Measurements from ENCODE around the gene TEPSIN. TPM values are rescaled to one million over a fixed set of nuclear protein-coding genes. Genes with fewer than 3 reads are reported as not detected.
A peak's percentile ranks its signal among the peaks of the same experiment; 100 is the strongest.

TEPSIN gene
- total and polyA plus RNA-seq, 2 donors (not counting 1 experiment from before 2014, with no cell fraction given) = 5.6 to 11.2 TPM

GRCh38 chr17:81277421-81277820, 38.6 kb upstream of the TEPSIN start:
- peak; percentile 20 to 74 for DNase-seq (ENCODE audit: low read depth in 2 of 2)
- peaks cover 1% of the 10 kb centered on the region for H3K79me2 ChIP-seq (ENCODE audit: control insufficient read depth, insufficient read depth, low read length)

DNA sequence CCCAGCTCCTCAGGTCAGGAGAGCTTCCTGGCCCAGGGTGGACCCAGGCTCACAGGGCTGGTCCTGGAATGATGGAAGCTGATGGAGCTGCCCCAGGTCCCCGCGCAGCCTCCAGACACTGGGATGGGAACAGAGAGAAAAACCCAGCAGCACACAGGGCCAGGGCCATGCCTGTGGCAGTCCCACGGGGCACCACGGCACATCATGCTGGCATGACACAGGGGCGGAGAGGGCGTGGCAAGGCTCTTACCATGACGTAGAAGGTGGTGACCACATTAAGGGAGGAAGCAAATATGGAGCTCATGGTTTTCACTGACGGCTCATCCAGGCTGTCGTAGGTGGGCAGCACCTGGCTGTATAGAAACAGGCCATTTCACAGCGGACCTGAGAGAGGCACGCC, 37.9 kb upstream of the TEPSIN start:
- TF ChIP-seq CTCF (conservative IDR thresholded peaks at IDR 0.05 in 1 of 2, IDR thresholded peaks at IDR 0.05 in 1 of 2; ENCODE audit: low read depth in 1 of 2, low read length in 2 of 2) = no peak
- TF ChIP-seq EZH2 (IDR thresholded peaks at IDR 0.05; ENCODE audit: low read length, missing control alignments) = no peak
- Histone ChIP-seq H3K9me3 (ENCODE audit: control insufficient read depth, insufficient read depth, low read depth, low read length) (no peaks in the 10 kb centered on the region), H3K9ac (ENCODE audit: insufficient read depth, low read length) (no peak overlapping the region), H3K27ac (ENCODE audit: insufficient read depth, low read length) (peak overlapping the region; percentile 32), H3K4me2 (ENCODE audit: extremely low read depth, insufficient read depth, low read length) (peak overlapping the region; percentile 73), H3K4me1 (ENCODE audit: control insufficient read depth, extremely low read depth, insufficient read depth, low read length) (peaks cover 12% of the 10 kb centered on the region), H3K27me3 (ENCODE audit: control insufficient read depth, insufficient read depth, low read length) (no peaks in the 10 kb centered on the region), H3K4me3 (replicated peaks in 1 of 4; ENCODE audit: control extremely low read depth in 1 of 4, insufficient read depth in 1 of 4, low read depth in 3 of 4, low read length in 4 of 4) (no peak overlapping the region), H2AFZ (ENCODE audit: low read length) (no peak overlapping the region), H4K20me1 (ENCODE audit: control insufficient read depth, extremely low read depth, insufficient read depth, low read length) (no peaks in the 10 kb centered on the region), H3K79me2 (ENCODE audit: control insufficient read depth, insufficient read depth, low read length) (peaks cover 1% of the 10 kb centered on the region), H3K36me3 (ENCODE audit: control insufficient read depth, insufficient read depth, low read length) (peaks cover 18% of the 10 kb centered on the region)
- no peak for DNase-seq (ENCODE audit: low read depth in 2 of 2)

More at GRCh38 chr17:81277421-81277820, 38.6 kb upstream of the TEPSIN start:
- H3K36me3 ChIP-seq (ENCODE audit: control insufficient read depth, insufficient read depth, low read length) = peaks cover 22% of the 10 kb centered on the region
- H4K20me1 ChIP-seq (ENCODE audit: control insufficient read depth, extremely low read depth, insufficient read depth, low read length) = no peaks in the 10 kb centered on the region
- H3K27me3 ChIP-seq (ENCODE audit: control insufficient read depth, insufficient read depth, low read length) = no peaks in the 10 kb centered on the region
- TF ChIP-seq EZH2 (IDR thresholded peaks at IDR 0.05; ENCODE audit: low read length, missing control alignments) (no peak), CTCF (conservative IDR thresholded peaks at IDR 0.05 in 1 of 2, IDR thresholded peaks at IDR 0.05 in 1 of 2; ENCODE audit: low read depth in 1 of 2, low read length in 2 of 2) (no peak)
- H3K4me1 ChIP-seq (ENCODE audit: control insufficient read depth, extremely low read depth, insufficient read depth, low read length) = peaks cover 12% of the 10 kb centered on the region
- no peak overlapping the region for H2AFZ ChIP-seq (ENCODE audit: low read length)
- peak overlapping the region; percentile 73 for H3K4me2 ChIP-seq (ENCODE audit: extremely low read depth, insufficient read depth, low read length)
- peak overlapping the region; percentile 50 for H3K9ac ChIP-seq (ENCODE audit: insufficient read depth, low read length)
- H3K9me3 ChIP-seq (ENCODE audit: control insufficient read depth, insufficient read depth, low read depth, low read length) = no peaks in the 10 kb centered on the region
- H3K27ac ChIP-seq (ENCODE audit: insufficient read depth, low read length) = peak overlapping the region; percentile 46
- peak overlapping the region; percentile 18 to 55 (median 40) for H3K4me3 ChIP-seq (replicated peaks in 1 of 4; ENCODE audit: control extremely low read depth in 1 of 4, insufficient read depth in 1 of 4, low read depth in 3 of 4, low read length in 4 of 4)

- Histone ChIP-seq H3K4me1 (ENCODE audit: control insufficient read depth, extremely low read depth, insufficient read depth, low read length) (peaks cover 12% of the 10 kb centered on the region), H3K36me3 (ENCODE audit: control insufficient read depth, insufficient read depth, low read length) (peaks cover 18% of the 10 kb centered on the region), H3K9ac (ENCODE audit: insufficient read depth, low read length) (no peak overlapping the region), H3K27ac (ENCODE audit: insufficient read depth, low read length) (no peak overlapping the region), H3K79me2 (ENCODE audit: control insufficient read depth, insufficient read depth, low read length) (peaks cover 1% of the 10 kb centered on the region), H2AFZ (ENCODE audit: low read length) (no peak overlapping the region), H3K4me2 (ENCODE audit: extremely low read depth, insufficient read depth, low read length) (no peak overlapping the region), H3K9me3 (ENCODE audit: control insufficient read depth, insufficient read depth, low read depth, low read length) (no peaks in the 10 kb centered on the region), H4K20me1 (ENCODE audit: control insufficient read depth, extremely low read depth, insufficient read depth, low read length) (no peaks in the 10 kb centered on the region), H3K27me3 (ENCODE audit: control insufficient read depth, insufficient read depth, low read length) (no peaks in the 10 kb centered on the region), H3K4me3 (replicated peaks in 1 of 4; ENCODE audit: control extremely low read depth in 1 of 4, insufficient read depth in 1 of 4, low read depth in 3 of 4, low read length in 4 of 4) (no peak overlapping the region)
- TF ChIP-seq CTCF (conservative IDR thresholded peaks at IDR 0.05 in 1 of 2, IDR thresholded peaks at IDR 0.05 in 1 of 2; ENCODE audit: low read depth in 1 of 2, low read length in 2 of 2) = no peak
- no peak for TF ChIP-seq EZH2 (IDR thresholded peaks at IDR 0.05; ENCODE audit: low read length, missing control alignments)
- DNase-seq (ENCODE audit: low read depth in 2 of 2) = no peak
Measured at GRCh38 chr17:81274471-81274855, 35.6 kb upstream of the TEPSIN start.

All from fibroblast of lung (primary cell).